SK-N-SH treated with all-trans-retinoic acid at 6 μM for 48 hours (cell line): ENCODE data around the gene MRPS27.

ENCODE experiments used
- ARNTL ChIP-seq: fragments of 450-650 bp; formaldehyde crosslinking; IDR thresholded peaks from 2 replicates; pipeline ENCODE4 v1.5.0; 2020; ENCODE audit warnings: low read depth, mild to moderate bottlenecking, moderate library complexity, borderline replicate concordance
- CREB5 ChIP-seq: fragments of 250-450 bp; sonication (Bioruptor Pico); IDR thresholded peaks from 2 replicates; pipeline ENCODE4 v1.5.1; 2020; ENCODE audit warnings: low read depth, mild to moderate bottlenecking, moderate library complexity
- CSDC2 ChIP-seq: fragments of 250-450 bp; sonication (Bioruptor Pico); IDR thresholded peaks from 2 replicates; pipeline ENCODE4 v1.5.0; 2020; ENCODE audit warnings: mild to moderate bottlenecking, moderate library complexity
- CSRNP3 ChIP-seq: fragments of 250-450 bp; sonication (Bioruptor Pico); IDR thresholded peaks from 2 replicates; pipeline ENCODE4 v1.5.1; 2021; ENCODE audit warnings: mild to moderate bottlenecking, moderate library complexity
- ISL1 ChIP-seq: fragments of 250-450 bp; sonication (Bioruptor Pico); IDR thresholded peaks from 2 replicates; pipeline ENCODE4 v2.1.2; 2022; ENCODE audit warnings: mild to moderate bottlenecking, moderate library complexity
- RARB ChIP-seq: fragments of 250-450 bp; sonication (Bioruptor Pico); IDR thresholded peaks from 2 replicates; pipeline ENCODE4 v1.8.0; 2021; ENCODE audit warnings: mild to moderate bottlenecking, moderate library complexity
- TOX ChIP-seq: fragments of 250-450 bp; sonication (Bioruptor Pico); IDR thresholded peaks from 2 replicates; pipeline ENCODE4 v1.8.0; 2021; ENCODE audit warnings: mild to moderate bottlenecking, moderate library complexity, borderline replicate concordance
- ZFP30 ChIP-seq: fragments of 450-650 bp; formaldehyde crosslinking; IDR thresholded peaks from 2 replicates; pipeline ENCODE4 v1.5.0; 2022; ENCODE audit warnings: mild to moderate bottlenecking, moderate library complexity
- ZNF565 ChIP-seq: fragments of 450-650 bp; formaldehyde crosslinking; conservative IDR thresholded peaks from 2 replicates; pipeline ENCODE4 v1.5.0; 2020; ENCODE audit warnings: low read depth, mild to moderate bottlenecking, moderate library complexity
- TF ChIP-seq, protein P1 (sequence below): fragments of 250-450 bp; sonication (Bioruptor Pico); IDR thresholded peaks from 2 replicates; pipeline ENCODE4 v1.8.0; 2020; ENCODE audit warnings: mild to moderate bottlenecking, moderate library complexity, borderline replicate concordance
- TF ChIP-seq, protein P2 (sequence below): fragments of 250-450 bp; sonication (Bioruptor Pico); IDR thresholded peaks from 2 replicates; pipeline ENCODE4 v1.5.0; 2020; ENCODE audit warnings: mild to moderate bottlenecking, moderate library complexity

DNA sequence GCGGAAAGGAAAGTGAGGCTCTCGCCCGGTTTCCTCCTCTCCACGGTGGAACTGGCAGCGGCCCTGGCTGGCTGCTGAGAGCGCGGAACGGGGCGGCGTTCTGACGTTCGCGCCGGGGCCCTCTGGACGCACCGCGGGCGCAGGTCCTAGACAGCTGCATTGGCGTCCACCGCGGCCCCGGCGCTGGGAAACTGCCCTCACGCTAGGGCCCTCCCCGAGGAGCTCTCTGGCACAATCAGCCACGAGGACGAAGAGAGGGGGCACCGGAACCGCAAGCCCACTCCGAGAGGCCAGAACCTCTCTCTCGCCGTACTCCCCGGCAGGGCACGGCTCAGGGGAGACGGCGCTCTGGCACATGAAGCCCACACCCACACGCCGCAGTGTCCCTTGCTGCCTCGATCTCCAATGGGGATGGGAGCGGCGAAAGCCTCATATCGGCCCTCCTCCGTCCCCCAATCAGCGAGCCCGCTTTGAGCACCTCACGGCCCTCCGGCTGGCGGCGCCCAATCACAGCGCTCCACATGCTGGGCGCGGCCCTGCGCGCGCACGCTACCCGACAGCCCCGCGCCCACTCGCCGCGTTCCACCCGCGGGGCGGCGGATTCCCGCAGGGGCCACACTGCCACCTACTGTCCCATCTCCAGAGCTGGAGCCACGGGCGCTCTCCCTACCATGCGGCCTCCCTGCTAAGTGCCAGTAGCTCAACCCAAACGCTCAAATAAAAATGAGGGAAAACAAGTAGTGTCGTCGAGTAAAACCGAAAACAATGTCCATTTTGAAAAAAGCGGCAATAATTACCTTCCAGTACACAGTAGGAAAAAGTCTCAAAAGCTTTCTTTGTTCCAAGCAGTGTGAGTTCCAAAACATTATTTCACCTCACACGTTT, 11.8 kb downstream of the MRPS27 start:
- TF ChIP-seq CREB5 (CRISPR knock-in tag): no peak
- no peak for TF ChIP-seq CSRNP3
- no peak for TF ChIP-seq RARB (CRISPR knock-in tag)
- TF ChIP-seq, protein P1, sequence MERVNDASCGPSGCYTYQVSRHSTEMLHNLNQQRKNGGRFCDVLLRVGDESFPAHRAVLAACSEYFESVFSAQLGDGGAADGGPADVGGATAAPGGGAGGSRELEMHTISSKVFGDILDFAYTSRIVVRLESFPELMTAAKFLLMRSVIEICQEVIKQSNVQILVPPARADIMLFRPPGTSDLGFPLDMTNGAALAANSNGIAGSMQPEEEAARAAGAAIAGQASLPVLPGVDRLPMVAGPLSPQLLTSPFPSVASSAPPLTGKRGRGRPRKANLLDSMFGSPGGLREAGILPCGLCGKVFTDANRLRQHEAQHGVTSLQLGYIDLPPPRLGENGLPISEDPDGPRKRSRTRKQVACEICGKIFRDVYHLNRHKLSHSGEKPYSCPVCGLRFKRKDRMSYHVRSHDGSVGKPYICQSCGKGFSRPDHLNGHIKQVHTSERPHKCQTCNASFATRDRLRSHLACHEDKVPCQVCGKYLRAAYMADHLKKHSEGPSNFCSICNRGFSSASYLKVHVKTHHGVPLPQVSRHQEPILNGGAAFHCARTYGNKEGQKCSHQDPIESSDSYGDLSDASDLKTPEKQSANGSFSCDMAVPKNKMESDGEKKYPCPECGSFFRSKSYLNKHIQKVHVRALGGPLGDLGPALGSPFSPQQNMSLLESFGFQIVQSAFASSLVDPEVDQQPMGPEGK: no peak
- no peak for TF ChIP-seq ISL1 (CRISPR knock-in tag)
- no peak for TF ChIP-seq CSDC2
- no peak for TF ChIP-seq ZFP30 (CRISPR knock-in tag)
- TF ChIP-seq, protein P2, sequence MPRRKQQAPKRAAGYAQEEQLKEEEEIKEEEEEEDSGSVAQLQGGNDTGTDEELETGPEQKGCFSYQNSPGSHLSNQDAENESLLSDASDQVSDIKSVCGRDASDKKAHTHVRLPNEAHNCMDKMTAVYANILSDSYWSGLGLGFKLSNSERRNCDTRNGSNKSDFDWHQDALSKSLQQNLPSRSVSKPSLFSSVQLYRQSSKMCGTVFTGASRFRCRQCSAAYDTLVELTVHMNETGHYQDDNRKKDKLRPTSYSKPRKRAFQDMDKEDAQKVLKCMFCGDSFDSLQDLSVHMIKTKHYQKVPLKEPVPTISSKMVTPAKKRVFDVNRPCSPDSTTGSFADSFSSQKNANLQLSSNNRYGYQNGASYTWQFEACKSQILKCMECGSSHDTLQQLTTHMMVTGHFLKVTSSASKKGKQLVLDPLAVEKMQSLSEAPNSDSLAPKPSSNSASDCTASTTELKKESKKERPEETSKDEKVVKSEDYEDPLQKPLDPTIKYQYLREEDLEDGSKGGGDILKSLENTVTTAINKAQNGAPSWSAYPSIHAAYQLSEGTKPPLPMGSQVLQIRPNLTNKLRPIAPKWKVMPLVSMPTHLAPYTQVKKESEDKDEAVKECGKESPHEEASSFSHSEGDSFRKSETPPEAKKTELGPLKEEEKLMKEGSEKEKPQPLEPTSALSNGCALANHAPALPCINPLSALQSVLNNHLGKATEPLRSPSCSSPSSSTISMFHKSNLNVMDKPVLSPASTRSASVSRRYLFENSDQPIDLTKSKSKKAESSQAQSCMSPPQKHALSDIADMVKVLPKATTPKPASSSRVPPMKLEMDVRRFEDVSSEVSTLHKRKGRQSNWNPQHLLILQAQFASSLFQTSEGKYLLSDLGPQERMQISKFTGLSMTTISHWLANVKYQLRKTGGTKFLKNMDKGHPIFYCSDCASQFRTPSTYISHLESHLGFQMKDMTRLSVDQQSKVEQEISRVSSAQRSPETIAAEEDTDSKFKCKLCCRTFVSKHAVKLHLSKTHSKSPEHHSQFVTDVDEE (CRISPR knock-in tag): no peak
- TF ChIP-seq TOX (CRISPR knock-in tag): no peak
- TF ChIP-seq ARNTL (CRISPR knock-in tag): no peak
- TF ChIP-seq ZNF565: no peak
